ENCODE data around the gene BCAS1.

DNA sequence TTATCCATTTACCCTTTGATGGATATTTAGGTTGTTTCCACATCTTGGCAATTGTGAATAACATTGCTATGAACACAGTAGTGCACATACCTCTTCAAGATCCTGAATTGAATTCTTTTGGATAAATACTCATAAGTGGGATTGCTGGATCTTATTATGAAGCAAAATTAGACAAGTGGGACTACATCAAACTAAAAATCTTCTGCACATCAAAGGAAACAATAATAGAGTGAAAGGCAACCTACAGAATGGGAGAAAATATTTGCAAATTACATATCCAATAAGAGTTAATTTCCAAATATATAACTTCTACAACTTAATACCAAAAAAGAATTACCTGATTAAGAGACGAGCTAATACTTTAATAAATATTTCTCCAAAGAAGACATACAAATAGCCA is 38.4 kb upstream of the BCAS1 start:
- TF ChIP-seq, protein P1, sequence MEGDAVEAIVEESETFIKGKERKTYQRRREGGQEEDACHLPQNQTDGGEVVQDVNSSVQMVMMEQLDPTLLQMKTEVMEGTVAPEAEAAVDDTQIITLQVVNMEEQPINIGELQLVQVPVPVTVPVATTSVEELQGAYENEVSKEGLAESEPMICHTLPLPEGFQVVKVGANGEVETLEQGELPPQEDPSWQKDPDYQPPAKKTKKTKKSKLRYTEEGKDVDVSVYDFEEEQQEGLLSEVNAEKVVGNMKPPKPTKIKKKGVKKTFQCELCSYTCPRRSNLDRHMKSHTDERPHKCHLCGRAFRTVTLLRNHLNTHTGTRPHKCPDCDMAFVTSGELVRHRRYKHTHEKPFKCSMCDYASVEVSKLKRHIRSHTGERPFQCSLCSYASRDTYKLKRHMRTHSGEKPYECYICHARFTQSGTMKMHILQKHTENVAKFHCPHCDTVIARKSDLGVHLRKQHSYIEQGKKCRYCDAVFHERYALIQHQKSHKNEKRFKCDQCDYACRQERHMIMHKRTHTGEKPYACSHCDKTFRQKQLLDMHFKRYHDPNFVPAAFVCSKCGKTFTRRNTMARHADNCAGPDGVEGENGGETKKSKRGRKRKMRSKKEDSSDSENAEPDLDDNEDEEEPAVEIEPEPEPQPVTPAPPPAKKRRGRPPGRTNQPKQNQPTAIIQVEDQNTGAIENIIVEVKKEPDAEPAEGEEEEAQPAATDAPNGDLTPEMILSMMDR (IDR thresholded peaks at IDR 0.05 in 8 of 11, conservative IDR thresholded peaks at IDR 0.05 in 3 of 11): no peak
- TF ChIP-seq POLR2A (IDR thresholded peaks at IDR 0.05): no peak
